AG09319 (cell line): Measurements from ENCODE around the gene WDR70.
"Not testable (repeated sequence)": the region's sequence is repeated elsewhere in the genome, so short reads cannot be mapped to it uniquely, and the experiment has no call there.

Experiments used
- DNase-seq: peaks from one replicate; pipeline ENCODE4 v3.0.0-alpha.2; 2010; ENCODE audit warnings: low read depth; ENCODE audit errors: extremely low read depth
- TF ChIP-seq, protein P1 (sequence below): IDR thresholded peaks from 2 replicates; pipeline ENCODE4 v1.5.1; 2011; ENCODE audit warnings: low read depth, mild to moderate bottlenecking, inconsistent platforms, low read length, moderate library complexity

WDR70 gene

DNA sequence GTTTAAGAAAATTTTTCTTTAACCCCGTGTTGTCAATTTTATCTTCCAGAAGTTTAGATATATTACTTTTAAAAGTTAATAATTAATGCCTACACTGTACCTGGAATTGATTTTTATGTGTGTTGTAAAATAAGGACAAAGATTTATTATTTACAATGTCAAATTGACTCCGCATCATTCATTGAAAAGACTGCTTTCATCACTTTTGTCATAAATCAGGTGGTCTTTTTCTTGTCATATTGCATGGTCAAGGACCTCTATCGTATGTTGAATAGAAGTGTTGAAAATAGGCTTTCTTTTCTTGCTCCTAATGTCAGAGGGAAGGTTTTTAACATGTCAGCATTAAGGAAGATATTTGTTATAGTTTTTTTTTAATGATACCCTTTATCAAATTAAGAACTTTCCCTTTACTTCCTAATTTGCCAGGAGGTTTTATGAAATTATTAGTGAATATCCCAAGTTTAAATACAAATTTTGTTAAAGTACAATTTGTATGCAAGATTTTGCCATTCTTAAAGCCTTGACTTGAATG is 92.6 kb downstream of the WDR70 start:
- TF ChIP-seq, protein P1, sequence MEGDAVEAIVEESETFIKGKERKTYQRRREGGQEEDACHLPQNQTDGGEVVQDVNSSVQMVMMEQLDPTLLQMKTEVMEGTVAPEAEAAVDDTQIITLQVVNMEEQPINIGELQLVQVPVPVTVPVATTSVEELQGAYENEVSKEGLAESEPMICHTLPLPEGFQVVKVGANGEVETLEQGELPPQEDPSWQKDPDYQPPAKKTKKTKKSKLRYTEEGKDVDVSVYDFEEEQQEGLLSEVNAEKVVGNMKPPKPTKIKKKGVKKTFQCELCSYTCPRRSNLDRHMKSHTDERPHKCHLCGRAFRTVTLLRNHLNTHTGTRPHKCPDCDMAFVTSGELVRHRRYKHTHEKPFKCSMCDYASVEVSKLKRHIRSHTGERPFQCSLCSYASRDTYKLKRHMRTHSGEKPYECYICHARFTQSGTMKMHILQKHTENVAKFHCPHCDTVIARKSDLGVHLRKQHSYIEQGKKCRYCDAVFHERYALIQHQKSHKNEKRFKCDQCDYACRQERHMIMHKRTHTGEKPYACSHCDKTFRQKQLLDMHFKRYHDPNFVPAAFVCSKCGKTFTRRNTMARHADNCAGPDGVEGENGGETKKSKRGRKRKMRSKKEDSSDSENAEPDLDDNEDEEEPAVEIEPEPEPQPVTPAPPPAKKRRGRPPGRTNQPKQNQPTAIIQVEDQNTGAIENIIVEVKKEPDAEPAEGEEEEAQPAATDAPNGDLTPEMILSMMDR, result no peak
- no peak for DNase-seq

DNA sequence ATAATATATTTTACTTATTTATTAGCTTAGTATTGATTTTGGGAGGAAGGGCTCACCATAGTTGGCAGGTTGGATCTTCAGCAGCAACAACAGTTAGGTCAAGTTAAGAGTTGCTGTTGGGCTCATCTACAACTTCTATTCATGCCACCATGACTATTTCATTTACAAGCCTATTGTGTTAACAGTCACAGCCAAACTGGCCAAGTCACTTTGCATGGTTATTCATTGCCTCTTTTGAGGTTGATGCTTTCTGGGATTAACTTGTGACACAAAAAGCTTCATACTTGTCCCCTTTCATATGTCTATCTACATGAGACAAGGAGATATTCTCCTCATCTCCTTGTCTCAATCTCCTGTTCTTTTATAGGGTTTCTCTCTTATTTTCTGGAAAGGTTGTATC is 98.3 kb downstream of the WDR70 start:
- DNase-seq, result no peak
- TF ChIP-seq, protein P1, result no peak

DNA sequence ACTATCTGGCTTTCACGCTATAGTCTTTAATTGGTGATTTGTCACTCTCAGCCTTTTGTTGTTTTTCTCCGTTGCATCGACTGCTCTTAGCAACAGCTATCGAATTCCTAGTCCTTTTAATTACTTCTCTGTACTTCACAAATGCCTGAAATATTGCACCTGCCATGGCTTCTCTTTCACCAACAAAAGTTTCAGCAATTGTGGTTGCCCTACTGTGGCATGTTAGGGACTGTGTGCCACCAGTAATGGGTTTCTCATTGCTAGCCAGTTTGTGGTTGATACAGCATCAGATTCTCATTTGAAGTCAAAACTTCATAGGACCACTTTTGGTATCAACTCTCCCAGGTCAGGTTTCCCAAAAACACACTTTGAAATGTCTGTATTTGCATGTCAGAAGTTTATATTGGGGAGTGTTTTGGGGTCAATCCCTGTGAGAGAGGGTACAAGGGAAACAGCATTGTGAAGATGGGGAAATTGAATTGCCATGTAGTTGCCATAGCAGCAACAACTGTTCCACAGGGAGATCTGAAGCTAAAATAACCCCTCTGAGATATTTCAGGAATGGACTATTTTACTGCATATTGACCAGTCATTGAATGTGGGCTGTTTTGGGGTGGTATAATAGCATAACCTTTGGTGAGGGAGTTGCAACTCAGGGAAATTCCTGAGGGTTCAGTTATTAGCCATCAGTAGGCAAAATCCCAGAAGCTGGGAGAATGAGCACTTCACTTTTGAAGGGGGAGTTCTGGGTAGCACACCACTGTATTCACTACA is 99.2 kb downstream of the WDR70 start:
- DNase-seq, result no peak
- TF ChIP-seq, protein P1, result no peak

DNA sequence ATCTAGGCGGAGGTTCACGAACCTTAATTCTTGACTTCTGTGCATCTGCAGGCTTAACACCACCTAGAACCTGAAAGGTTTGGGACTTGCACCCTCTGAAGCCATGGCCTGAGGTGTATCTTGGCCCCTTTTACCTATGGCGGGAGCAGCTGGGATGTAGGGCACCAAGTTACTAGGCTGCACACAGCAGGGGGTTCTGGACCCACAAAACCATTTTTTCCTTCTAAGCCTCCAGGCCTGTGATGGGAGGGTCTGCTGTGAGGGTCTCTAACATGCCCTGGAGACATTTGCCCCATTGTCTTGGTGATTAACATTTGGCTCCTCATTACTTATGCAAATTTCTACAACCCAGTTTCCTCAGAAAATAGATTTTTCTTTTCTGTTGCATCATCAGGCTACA is 102.3 kb downstream of the WDR70 start:
- not testable (repeated sequence) for DNase-seq

DNA sequence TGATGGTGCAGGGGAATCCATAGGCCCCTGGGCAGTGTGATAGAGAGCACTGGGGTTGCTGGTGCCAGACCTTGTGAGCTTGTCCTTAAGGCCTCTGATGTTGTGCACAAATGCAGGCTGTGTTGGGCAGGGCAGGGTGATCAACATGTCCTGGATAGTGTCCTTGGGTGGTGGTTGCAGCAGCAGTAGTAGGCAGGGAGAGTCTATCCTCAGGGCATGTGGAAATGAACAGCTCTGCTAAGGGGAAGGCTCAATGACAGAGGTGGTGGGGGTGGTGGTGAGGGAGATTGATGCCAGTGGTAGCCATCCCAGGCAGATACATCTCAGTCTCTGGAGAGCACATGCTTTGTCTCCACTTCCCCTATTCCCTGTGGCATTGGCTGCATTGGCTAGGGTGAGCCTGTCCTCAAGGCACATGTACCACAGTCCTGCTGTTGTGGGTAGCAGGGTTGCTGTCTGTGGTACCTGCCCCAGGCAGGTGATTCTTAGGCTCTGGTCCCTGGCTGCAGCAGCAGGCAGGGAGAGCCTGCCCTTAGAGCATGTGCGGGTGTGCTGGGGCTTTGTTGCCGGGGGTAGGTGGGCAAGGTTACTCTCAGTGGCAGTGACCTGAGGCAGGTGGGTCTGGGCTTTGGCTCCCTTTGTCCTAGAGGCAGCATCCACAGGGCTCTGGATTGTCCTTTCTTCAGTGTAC is 111.1 kb downstream of the WDR70 start:
- no peak for DNase-seq
- TF ChIP-seq, protein P1, result no peak

DNA sequence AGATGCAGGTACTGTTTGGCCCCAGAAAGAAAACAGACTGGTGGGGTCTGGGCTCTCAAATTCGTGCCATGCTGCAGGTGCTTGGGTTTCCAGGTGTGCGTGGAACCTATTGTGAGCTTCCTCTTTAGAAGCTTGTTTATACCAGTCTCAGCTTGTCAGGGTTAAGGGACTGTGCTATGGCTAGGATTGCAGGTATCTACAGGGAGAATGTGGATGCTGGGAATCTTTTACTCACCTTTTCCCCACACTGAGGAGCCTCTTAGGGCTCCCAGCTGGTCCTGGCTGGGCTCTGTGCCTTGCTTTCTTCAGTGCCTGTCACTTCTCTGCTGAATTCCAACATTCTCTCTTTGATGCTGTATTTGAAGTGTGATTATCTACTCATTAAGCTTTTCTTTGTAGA is 111.8 kb downstream of the WDR70 start:
- TF ChIP-seq, protein P1, result no peak
- DNase-seq, result no peak

DNA sequence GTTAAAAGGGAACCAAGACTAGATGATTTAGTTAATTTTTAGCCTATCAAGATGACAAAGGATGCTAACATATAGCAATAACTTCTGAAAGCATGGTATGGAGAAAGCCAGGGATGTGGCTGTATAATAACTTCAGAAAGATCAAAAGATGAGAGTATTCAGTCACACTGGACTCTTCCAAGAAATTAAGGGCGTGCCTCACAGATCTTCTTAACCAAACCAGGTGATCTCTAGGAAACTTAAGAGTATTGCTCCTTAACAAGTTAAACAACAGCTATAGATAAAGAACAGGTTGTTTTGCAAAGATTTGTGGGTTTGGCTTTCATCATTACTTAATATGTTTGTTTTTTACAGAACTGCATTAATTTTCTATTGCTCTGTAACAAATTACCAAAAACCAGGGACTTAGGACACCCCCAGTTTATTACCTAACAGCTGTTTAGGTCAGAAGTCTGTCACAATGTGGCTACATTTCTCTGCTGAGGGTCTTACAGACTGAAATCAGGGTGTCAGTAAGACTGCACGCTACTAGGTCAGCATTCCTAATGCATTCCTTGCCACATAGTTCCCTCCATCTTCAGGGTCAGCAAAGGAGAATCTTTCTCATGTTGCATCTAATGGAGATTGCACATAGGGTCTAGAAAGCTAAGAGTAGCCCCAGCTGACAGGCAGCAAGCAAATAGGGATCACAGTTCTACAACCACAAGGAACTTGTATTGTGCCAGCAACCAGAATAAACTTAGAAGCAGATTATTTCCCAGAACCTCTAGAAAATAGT is 113.8 kb downstream of the WDR70 start:
- TF ChIP-seq, protein P1, result no peak
- no peak for DNase-seq
